ENCODE data around the gene PHF20.
"Not testable (repeated sequence)": the region's sequence is repeated elsewhere in the genome, so short reads cannot be mapped to it uniquely, and the experiment has no call there.

PHF20 gene

DNA sequence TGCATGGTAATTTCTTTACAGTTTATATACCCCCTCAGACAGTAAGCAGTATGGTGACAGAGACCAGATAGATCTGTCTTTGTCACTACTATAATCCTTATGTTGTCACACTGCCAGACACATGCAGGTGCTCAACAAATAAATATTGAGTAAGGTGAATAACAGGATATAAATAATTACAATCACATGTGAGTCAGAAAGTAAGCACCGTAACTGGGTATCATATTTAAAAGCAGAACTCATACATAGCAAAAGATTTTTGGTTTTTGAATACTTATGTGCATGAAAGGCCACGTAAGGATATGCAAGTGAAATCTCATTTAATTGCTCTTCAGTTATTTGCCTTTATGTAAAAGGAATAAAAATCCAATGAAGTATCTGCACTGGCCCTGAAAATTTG is 214.0 kb downstream of the PHF20 start:
- DNase-seq: no peak

DNA sequence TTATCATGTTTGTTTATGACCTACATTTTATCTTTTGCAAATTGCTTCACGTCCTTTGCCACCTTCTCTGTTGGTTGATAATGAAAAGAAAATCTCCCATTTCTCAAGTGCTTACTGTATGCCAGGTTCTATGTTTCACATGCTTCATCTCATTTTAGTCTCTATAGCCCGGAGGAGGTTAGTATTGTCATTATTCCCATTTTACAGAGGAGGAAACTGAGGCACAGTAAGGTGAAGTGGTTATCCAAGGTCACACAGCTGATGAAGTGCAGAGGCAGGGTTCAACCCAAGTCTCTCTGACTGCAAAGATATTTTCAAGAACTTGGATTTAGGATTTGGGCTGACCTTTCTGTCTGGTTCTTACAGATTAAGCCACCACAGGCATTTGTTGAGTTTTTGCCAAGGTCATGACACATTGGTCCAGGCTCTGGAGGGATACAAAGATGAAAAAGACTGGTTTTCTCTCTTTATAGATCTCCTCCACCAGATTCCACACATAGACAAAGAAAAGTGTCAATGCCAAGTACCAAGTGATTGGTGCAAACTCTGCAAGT is 217.2 kb downstream of the PHF20 start:
- no peak for DNase-seq

DNA sequence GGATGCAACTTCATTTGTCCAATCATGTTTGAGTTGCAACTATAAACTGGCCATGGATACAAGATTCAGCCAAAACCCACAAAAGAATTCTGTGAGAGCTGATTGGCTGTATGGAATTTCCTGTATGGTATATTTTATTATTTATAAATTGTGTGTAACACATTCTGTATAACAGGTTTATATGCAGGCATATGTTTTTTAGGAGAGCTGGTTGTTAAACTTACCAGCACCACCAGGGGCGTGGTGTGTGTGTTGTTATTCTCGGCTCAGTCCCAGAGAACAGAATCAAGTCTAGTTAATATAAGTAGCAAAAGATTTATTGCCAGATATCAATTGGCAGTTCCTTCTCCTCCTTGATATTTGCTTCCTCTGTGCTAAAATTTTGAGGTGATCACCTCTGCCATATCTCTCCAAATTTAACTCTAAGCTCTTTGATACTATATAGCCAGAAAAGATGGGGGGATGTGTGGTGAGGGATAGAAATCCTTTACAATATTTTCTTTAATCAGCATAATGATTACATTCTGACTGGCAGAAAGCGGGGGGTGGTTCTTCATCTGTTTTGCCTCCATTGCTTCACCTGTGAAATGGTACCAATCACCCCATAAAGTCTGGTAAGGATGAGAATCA is 219.4 kb downstream of the PHF20 start:
- no peak for DNase-seq

DNA sequence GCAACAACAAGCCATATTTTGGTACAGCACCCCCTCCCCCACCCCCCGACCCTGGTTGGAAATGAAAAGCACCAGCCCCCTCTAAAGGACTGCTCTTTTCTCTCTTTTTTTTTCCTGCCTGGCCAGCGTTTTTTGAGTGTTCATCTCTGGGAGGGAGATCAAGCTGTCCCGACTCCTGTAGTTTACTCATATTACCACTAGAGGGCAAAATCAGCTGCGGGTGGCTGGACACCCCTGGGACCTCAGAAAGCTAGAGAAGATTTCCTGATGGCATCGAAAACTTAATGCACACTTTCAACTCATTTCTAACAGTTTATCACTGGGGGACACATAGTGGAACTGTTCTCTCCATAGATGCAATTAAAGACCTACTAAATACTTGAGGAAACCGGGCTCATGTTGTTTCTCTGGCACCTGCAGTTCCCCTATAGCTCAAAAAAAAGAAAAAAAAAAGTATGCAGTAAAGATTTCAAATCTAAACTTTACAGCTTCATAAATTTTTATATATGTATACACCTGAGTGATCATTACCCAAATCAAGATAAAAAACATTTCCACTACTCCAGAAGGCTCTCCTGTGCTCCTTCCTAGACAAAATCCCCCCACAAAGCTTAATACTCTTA is 221.0 kb downstream of the PHF20 start:
- DNase-seq: peak; percentile 70

DNA sequence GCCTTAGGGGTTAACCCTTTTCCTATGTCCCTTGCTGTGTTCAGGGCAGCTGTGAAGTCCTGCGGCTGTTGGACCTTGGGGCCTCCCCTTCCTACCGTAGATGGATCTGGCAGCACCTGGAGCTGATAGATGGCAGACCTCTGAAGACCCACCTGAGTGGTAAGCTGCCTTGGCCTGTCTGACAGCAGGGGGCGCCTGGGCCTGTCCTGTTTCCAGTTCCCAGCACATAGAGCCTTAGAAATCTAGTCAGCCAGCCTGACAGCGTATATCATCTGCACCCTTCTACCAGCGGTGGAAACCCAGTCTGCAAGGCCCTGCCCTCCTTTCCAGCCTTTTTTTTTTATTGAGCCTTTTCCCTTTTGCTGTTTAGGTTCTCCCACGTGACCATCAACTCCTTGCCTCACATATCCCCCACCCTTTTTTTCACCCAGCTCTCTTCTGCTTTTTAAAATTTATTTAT is 223.2 kb downstream of the PHF20 start:
- peak; percentile 65 for DNase-seq

DNA sequence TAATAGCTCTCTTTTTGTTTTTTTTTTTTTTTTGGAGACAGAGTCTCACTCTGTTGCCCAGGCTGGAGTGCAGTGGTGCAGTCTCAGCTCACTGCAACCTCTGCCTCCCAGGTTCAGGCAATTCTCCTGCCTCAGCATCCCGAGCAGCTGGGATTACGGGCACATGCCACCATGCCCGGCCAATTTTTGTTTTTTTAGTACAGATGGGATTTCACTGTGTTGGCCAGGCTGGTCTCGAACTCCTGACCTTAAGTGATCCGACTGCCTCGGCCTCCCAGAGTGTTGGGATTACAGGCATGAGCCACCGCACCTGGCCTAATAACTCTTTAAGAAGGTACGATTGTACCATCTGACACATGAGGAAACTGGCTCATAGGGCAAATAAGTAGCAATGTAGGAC is 224.7 kb downstream of the PHF20 start:
- not testable (repeated sequence) for DNase-seq
